Stimulated activated CD8-positive, alpha-beta memory T cell treated with anti-CD3 and anti-CD28 coated beads, Interleukin-7, amount 100 ng/mL, for 24 hours (primary cell): ENCODE data around the gene TFF1.
A peak's percentile ranks its signal among the peaks of the same experiment; 100 is the strongest.

Source experiments
- DNase-seq: peaks from one replicate; pipeline ENCODE4 v3.0.0-alpha.2; 2020; ENCODE audit warnings: low read depth

TFF1 gene

GRCh38 chr21:42343556-42343955, 22.8 kb downstream of the TFF1 start:
- DNase-seq = no peak

- DNase-seq = no peak
Observed at GRCh38 chr21:42343101-42343500, 23.2 kb downstream of the TFF1 start.

DNA sequence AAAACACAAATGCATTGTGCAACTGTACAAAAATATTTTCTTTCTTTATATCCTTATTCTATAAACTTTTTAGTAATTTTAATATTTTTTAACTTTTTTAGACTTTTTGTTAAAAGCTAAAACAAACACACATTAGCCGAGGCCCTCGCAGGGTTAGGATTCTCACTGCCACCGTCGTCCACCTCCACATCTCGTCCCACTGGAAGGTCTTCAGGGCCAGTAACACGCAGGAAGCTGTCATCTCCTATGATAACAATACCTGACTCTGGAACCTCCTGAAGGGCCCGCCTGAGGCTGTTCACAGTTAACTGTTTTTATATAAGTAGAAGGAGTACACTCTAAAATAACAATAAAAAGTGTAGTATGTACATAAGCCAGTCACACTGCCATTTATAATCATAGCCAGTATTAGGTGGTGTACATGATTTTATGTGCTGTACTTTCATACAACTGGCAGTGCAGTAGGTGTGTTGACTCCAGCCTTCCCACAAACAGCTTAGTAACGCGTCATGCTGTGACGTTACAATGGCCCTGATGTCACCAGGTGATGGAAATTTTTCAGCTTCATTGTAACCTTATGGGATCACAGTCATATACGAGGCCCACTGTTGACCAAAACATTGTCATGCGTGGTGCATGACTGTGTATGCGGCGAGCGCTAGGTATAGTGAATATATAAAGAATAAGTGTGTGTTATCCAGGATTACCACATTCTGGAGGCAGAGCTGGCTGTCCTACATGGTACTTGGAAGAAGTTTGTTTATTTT, 24.4 kb downstream of the TFF1 start:
- no peak for DNase-seq

GRCh38 chr21:42340187-42341050, 25.9 kb downstream of the TFF1 start:
- no peak for DNase-seq

DNA sequence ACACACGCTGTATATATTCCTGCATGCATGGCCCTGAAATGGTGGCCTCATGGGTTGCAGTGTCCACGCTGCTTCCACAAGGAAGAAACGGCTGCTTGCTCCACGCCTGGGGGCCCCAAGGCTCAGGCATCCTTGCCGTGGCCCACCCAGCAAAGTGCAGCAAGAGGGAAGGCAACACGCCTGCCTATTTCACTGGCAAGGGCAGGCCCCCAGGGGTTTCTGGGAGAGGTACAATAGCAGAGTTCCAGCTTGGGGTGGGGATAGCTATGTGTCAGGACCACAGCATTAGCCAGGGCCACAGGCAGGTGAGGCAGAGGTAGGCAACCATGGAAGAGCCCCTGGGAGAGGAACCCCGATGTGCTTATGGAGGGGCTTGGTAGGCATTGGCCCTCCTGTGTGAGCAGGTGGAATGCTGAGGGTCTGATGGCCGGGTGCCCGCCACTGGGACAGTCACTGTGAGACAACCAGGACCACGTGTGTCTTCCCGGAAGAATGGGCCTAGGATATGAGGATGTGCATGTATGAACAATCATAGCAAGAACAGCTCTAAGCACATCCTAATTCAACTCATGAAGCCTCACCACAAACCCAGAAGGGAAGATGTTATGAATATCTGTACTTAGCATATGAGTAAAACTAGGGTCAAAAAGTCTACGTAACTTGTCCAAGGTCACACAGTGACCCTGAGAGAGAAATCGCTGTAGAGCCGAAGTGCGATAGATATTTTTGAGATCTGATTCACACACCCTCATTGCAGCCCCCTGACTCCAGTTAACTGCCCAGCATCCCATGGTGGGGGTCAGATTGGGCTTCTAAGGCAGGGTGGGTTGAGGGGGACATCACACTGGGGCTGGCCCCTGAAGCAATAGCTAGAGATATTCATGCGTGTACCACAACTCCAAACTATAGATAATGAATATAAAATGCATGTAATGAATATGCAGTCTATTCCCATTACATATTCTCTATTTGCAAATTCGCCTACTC, 27.3 kb downstream of the TFF1 start:
- DNase-seq = no peak

- peak; percentile 72 for DNase-seq
Observed at GRCh38 chr21:42337830-42338728, 28.3 kb downstream of the TFF1 start.

- no peak for DNase-seq
Observed at GRCh38 chr21:42337276-42337675, 29.1 kb downstream of the TFF1 start.

DNA sequence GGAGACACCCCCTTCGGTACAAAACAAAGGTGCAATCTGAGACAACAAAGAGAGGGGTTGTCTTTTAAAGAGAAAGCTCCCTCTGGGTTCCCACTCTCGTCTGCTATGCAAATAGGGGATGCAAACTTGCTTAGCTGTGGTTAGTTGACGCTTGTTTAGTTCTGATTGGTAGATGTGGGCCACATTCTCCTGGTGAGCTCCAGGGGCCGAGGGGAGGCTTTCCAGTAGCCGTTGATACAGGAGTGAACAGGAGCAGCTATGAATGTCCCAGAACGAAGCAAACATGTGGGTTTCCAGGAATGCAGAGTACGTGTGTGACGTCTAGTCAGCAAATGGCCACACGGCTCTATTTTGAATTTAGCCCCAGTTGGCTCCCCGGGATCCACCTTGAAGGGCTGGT, 30.3 kb downstream of the TFF1 start:
- no peak for DNase-seq

GRCh38 chr21:42332557-42333317, 33.6 kb downstream of the TFF1 start:
- DNase-seq = no peak

- no peak for DNase-seq
Observed at GRCh38 chr21:42331660-42332059, 34.7 kb downstream of the TFF1 start.

- DNase-seq = no peak
Observed at GRCh38 chr21:42330380-42331371, 35.7 kb downstream of the TFF1 start.

GRCh38 chr21:42324896-42325295, 41.4 kb downstream of the TFF1 start:
- no peak for DNase-seq

GRCh38 chr21:42321845-42322244, 44.5 kb downstream of the TFF1 start:
- DNase-seq = no peak

- no peak for DNase-seq
Observed at GRCh38 chr21:42321231-42321630, 45.1 kb downstream of the TFF1 start.

DNA sequence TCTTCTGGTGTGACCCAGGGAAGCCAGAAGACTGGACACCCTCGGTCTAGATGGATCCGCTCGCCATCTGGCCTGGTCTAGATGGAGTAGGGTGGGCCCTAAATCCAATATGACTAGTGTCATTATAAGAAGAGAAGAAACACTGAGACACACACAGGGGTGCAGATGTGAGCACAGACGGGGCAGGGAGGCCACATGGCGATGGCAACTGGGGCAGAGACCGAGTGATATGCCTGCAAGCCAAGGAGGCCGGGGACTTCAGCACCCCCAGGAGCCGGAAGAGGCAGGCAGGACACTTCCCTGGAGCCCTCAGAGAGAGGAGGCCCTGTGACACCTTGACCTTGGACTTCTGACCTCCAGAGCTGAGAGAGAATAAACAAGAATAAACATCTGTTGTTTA, 45.5 kb downstream of the TFF1 start:
- no peak for DNase-seq

DNA sequence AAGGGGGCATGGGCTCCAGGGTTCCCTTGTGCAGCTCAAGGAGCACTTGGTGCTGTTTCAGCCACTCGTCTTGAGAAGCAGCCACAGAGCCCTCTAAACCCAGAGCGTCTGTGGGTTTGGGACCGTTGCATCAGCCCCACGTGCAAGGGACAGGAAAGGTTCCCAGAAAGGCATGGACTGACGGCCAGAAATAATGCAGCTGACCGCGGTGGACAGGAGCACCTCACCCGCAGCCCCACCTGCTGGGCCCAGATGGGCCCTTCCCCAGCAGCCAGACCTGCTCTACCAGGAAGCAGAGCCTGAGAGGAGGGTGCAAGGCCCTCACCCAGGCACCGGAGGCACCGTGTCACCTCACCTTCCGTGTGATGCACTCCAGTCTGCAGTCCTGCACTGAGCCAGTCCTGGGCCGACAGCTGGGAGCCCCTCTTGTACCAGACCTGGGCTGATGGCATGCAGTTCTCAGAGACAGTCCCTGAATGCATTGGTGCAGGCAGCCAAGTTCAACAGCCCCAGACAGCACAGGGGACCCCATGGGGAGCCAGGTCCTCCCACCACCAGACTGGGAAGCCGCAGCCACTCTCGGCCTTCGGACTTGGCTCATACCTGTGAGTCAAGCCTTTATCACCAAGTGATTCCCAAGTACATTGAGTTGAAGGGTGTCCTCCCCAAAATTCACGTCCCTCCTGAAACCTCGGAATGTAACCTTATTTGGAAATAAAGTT, 46.3 kb downstream of the TFF1 start:
- no peak for DNase-seq

- DNase-seq = no peak
Observed at GRCh38 chr21:42319376-42319775, 47.0 kb downstream of the TFF1 start.
